CD4-positive, CD25-positive, alpha-beta regulatory T cell (primary cell): ENCODE results near the gene GABBR2. TPM values are rescaled to one million over a fixed set of nuclear protein-coding genes. Genes with fewer than 3 reads are reported as not detected.

Source experiments
- ATAC-seq, 2 donors: fragments of 150-1000 bp; cut with Tn5 transposase; one replicate each; pipeline ENCODE4 v1.10.0; 2021; ENCODE audit warnings: low read depth in 2 of 2, moderate number of reproducible peaks in 2 of 2, moderate library complexity in 1 of 2
- DNase-seq, 3 donors: peaks; one replicate each; pipeline versions ENCODE4 v3.0.0 to v3.0.0-alpha.2; 2012 to 2022; ENCODE audit warnings: mixed read lengths in 1 of 3
- H3K27ac ChIP-seq: one replicate; pipeline ENCODE4 v1.7.0; 2013; ENCODE audit warnings: mild to moderate bottlenecking, low read length; ENCODE audit not compliant: insufficient read depth, poor library complexity, severe bottlenecking
- H3K27me3 ChIP-seq: one replicate; pipeline ENCODE4 v1.7.0; 2013; ENCODE audit warnings: low read length; ENCODE audit not compliant: control insufficient read depth, insufficient read depth
- H3K36me3 ChIP-seq: one replicate; pipeline ENCODE4 v1.7.0; 2013; ENCODE audit warnings: mild to moderate bottlenecking, low read length, moderate library complexity; ENCODE audit not compliant: control insufficient read depth, insufficient read depth
- H3K4me1 ChIP-seq: 2 replicates; pipeline ENCODE4 v1.7.0; 2013; ENCODE audit warnings: mild to moderate bottlenecking, low read length; ENCODE audit not compliant: insufficient read depth, control insufficient read depth, poor library complexity, severe bottlenecking
- H3K4me3 ChIP-seq: one replicate; pipeline ENCODE4 v1.7.0; 2013; ENCODE audit warnings: low read depth, mild to moderate bottlenecking, low read length, moderate library complexity
- H3K9me3 ChIP-seq, 2 experiments: 1 replicate in 1 of 2; 2 replicates in 1 of 2; pipeline ENCODE4 v1.7.0; 2013; ENCODE audit warnings: low read length in 2 of 2, mild to moderate bottlenecking in 1 of 2, moderate library complexity in 1 of 2; ENCODE audit not compliant: control insufficient read depth in 2 of 2
- H3K27ac Mint-ChIP-seq, 3 donors: one replicate each; pipeline ENCODE4 v1.8.0; 2020 to 2022; ENCODE audit warnings: mild to moderate bottlenecking in 3 of 3, mixed read lengths in 3 of 3, moderate library complexity in 2 of 3
- H3K27me3 Mint-ChIP-seq: one replicate; pipeline ENCODE4 v1.8.0; 2022; ENCODE audit warnings: mild to moderate bottlenecking, mixed read lengths
- H3K36me3 Mint-ChIP-seq: one replicate; pipeline ENCODE4 v1.8.0; 2020; ENCODE audit warnings: mixed read lengths
- H3K4me1 Mint-ChIP-seq, 4 donors: one replicate each; pipeline ENCODE4 v1.8.0; 2020 to 2022; ENCODE audit warnings: mixed read lengths in 4 of 4, mild to moderate bottlenecking in 1 of 4
- H3K4me3 Mint-ChIP-seq, 4 donors: one replicate each; pipeline ENCODE4 v1.8.0; 2020 to 2022; ENCODE audit warnings: mild to moderate bottlenecking in 4 of 4, mixed read lengths in 4 of 4, moderate library complexity in 3 of 4
- H3K9me3 Mint-ChIP-seq, 7 donors: one replicate each; pipeline ENCODE4 v1.8.0; 2020 to 2022; ENCODE audit warnings: mixed read lengths in 7 of 7, mild to moderate bottlenecking in 3 of 7, moderate library complexity in 2 of 7
- polyA plus RNA-seq, 4 donors: library from polyadenylated mRNA; unstranded; fragments of 300-500 nt; fragmentation: Illumina TruSeq; gene quantifications; one replicate each; pipeline ENCODE4 v1.2.3, GENCODE V29; 2021
- total RNA-seq: library from RNA; stranded (reverse); gene quantifications from one replicate; pipeline ENCODE4 v1.2.3, GENCODE V29; 2022

GABBR2 gene
- total and polyA plus RNA-seq, 5 donors from 2014 or later = not detected

- DNase-seq (no peak), ATAC-seq (no peak)
- Mint-ChIP-seq H3K36me3 (no peaks in the 10 kb centered on the region), H3K9me3 (no peaks in the 10 kb centered on the region), H3K27ac (peak overlapping the region in 2 of 3 donors; percentile 15 to 21), H3K27me3 (peaks cover 14% of the 10 kb centered on the region), H3K4me1 (peaks cover 0 to 27% (median 0%) of the 10 kb centered on the region in 4 donors), H3K4me3 (no peak overlapping the region)
- Histone ChIP-seq H3K27me3 (peaks cover 6% of the 10 kb centered on the region), H3K4me1 (no peaks in the 10 kb centered on the region), H3K4me3 (no peak overlapping the region), H3K36me3 (no peaks in the 10 kb centered on the region), H3K27ac (no peak overlapping the region), H3K9me3 (no peaks in the 10 kb centered on the region)
These were observed 382.1 kb downstream of the GABBR2 start for GRCh38 chr9:98326459-98327248.

DNA sequence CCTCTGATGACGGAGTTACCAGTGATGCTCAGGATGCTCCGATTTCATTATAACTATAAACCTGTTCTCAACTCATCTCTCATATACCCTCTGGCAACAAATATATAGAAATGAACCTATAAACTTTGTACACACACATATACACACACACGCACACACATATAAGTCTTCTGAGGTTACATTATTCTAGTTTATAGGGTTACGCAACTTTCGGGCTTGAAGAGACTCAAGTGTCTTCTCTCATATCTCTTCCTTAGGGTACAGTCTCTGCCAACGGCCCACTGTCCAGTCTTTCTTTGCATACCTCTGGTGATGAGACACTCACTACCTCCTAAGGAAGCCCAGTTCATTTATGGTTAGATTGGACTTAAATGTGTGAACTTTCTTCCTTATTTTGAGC lies 383.9 kb downstream of the GABBR2 start:
- peaks cover 2% of the 10 kb centered on the region for H3K27me3 ChIP-seq
- peak overlapping the region in 2 of 3 donors; percentile 17 to 83 for H3K27ac Mint-ChIP-seq
- H3K4me1 Mint-ChIP-seq = peaks cover 0 to 29% (median 0%) of the 10 kb centered on the region in 4 donors
- H3K4me1 ChIP-seq = no peaks in the 10 kb centered on the region
- no peak overlapping the region for H3K4me3 ChIP-seq
- H3K9me3 Mint-ChIP-seq = no peaks in the 10 kb centered on the region
- ATAC-seq = no peak
- no peaks in the 10 kb centered on the region for H3K36me3 Mint-ChIP-seq
- peaks cover 9% of the 10 kb centered on the region for H3K27me3 Mint-ChIP-seq
- no peak for DNase-seq
- no peak overlapping the region for H3K4me3 Mint-ChIP-seq
- H3K27ac ChIP-seq = no peak overlapping the region
- H3K9me3 ChIP-seq = no peaks in the 10 kb centered on the region
- no peaks in the 10 kb centered on the region for H3K36me3 ChIP-seq

DNA sequence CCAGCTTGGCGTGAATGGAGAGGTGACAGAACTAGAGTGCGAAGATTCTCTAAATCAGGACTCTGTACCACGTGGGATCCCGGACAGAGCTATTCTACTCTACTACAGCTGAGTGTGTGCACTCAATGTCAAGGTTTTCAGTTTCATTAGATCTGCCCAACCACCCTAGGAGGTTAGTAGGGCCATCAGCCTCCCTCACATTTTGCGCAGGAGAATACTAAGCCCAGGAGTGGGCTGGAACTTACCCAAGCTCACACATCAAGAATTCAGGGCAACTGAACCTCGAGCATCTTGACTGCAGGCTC lies 385.0 kb downstream of the GABBR2 start:
- H3K36me3 ChIP-seq = no peaks in the 10 kb centered on the region
- no peak overlapping the region for H3K27ac ChIP-seq
- peaks cover 5% of the 10 kb centered on the region for H3K27me3 Mint-ChIP-seq
- no peaks in the 10 kb centered on the region for H3K4me1 ChIP-seq
- ATAC-seq = no peak
- no peaks in the 10 kb centered on the region for H3K36me3 Mint-ChIP-seq
- no peaks in the 10 kb centered on the region for H3K27me3 ChIP-seq
- no peak overlapping the region for H3K4me3 ChIP-seq
- H3K9me3 ChIP-seq = no peaks in the 10 kb centered on the region
- peaks cover 0 to 29% (median 0%) of the 10 kb centered on the region in 4 donors for H3K4me1 Mint-ChIP-seq
- DNase-seq = no peak
- peak overlapping the region in 1 of 4 donors; percentile 46 for H3K4me3 Mint-ChIP-seq
- H3K27ac Mint-ChIP-seq = peak overlapping the region in 1 of 3 donors; percentile 83
- H3K9me3 Mint-ChIP-seq = no peaks in the 10 kb centered on the region

DNA sequence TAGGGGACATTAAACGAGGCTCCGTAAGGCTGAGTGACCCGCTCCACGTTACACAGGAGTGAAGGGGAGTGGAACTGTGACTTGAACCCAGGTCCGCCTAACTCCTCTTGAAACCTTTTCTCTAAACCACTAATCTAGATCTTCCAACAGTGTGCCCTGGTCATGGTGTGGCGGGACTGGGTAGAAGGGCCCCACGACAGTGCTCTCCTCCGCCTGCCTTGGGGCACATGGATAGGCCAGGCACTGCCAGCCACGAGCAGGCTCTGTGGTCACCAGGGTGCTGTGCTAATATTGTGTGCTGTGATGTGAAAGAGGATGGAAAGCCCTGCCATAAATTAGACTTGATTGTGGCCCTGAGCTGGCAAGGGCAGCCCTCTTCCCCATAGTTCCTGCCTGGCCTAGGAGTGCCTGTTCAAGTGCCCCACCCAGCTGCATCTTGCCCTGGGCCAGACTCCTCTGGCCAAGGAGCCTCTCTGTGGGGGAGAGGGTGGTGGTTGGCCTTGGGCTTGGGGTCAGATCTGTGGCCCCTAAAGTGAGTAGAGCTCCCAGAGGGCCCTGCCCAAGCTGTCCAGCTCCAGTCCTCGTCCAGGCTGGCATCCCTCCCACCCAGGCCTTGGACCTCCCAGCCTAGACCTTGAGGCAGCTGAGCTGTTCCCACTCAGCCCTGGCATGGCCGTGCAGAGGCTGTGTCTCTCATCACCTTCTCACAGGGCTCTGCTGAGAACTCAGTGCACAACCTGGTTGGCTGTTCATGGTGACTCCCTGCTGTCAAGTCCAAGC lies 385.5 kb downstream of the GABBR2 start:
- H3K9me3 ChIP-seq = no peaks in the 10 kb centered on the region
- H3K27me3 Mint-ChIP-seq = peaks cover 5% of the 10 kb centered on the region
- no peaks in the 10 kb centered on the region for H3K36me3 ChIP-seq
- no peaks in the 10 kb centered on the region for H3K36me3 Mint-ChIP-seq
- H3K4me3 ChIP-seq = no peak overlapping the region
- H3K27me3 ChIP-seq = no peaks in the 10 kb centered on the region
- peak overlapping the region in 1 of 3 donors; percentile 63 for H3K27ac Mint-ChIP-seq
- H3K9me3 Mint-ChIP-seq = no peaks in the 10 kb centered on the region
- ATAC-seq (no peak), DNase-seq (no peak)
- H3K4me1 Mint-ChIP-seq = peaks cover 0 to 29% (median 0%) of the 10 kb centered on the region in 4 donors
- no peak overlapping the region for H3K27ac ChIP-seq
- H3K4me3 Mint-ChIP-seq = peak overlapping the region in 1 of 4 donors; percentile 51
- no peaks in the 10 kb centered on the region for H3K4me1 ChIP-seq

- Mint-ChIP-seq H3K27ac (peak overlapping the region in 1 of 3 donors; percentile 71), H3K9me3 (no peaks in the 10 kb centered on the region), H3K36me3 (no peaks in the 10 kb centered on the region), H3K4me1 (peaks cover 0 to 29% (median 0%) of the 10 kb centered on the region in 4 donors), H3K4me3 (no peak overlapping the region), H3K27me3 (peaks cover 5% of the 10 kb centered on the region)
- no peaks in the 10 kb centered on the region for H3K4me1 ChIP-seq
- no peaks in the 10 kb centered on the region for H3K9me3 ChIP-seq
- DNase-seq = no peak
- no peaks in the 10 kb centered on the region for H3K27me3 ChIP-seq
- H3K4me3 ChIP-seq = no peak overlapping the region
- no peak overlapping the region for H3K27ac ChIP-seq
- no peak for ATAC-seq
- no peaks in the 10 kb centered on the region for H3K36me3 ChIP-seq
These were observed 387.5 kb downstream of the GABBR2 start for GRCh38 chr9:98321269-98321668.

DNA sequence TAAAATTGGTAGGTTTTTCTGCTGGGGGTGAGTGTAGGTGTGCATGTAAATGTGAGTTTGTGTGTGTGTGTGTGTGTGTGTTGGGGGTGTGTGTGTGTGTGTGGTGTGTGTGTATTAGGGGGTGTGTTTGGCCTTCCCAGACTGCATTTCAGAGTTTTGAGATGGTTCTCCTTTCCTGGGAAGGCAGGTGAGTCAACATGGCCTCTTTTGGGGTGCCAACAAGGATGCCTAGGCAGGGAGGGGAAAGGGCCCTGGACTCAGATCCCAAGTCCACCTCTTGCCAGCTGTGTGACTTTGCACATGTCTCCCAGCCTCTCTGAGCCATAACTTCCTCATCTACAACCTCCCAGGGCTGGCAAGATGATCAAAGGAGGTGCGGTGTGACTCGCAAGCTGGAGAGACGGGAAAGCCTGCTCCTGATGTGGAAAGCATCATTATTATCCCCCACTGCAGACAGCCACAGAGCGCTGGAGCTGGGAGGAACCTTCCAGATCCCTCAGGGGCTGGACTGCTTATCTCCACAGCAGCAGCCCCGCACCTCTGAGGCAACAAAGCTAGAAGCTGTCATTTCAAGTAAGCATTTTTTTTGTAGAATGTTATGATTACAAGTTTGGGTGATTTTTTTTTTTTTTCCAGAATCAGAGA lies 389.8 kb downstream of the GABBR2 start:
- H3K9me3 ChIP-seq = no peaks in the 10 kb centered on the region
- no peak overlapping the region for H3K27ac Mint-ChIP-seq
- H3K27me3 ChIP-seq = no peaks in the 10 kb centered on the region
- H3K9me3 Mint-ChIP-seq = peaks cover 0 to 2% (median 0%) of the 10 kb centered on the region in 7 donors
- peaks cover 5% of the 10 kb centered on the region for H3K4me1 ChIP-seq
- H3K36me3 ChIP-seq = no peaks in the 10 kb centered on the region
- ATAC-seq = no peak
- no peak overlapping the region for H3K4me3 Mint-ChIP-seq
- H3K36me3 Mint-ChIP-seq = no peaks in the 10 kb centered on the region
- no peaks in the 10 kb centered on the region for H3K27me3 Mint-ChIP-seq
- H3K4me3 ChIP-seq = no peak overlapping the region
- DNase-seq = no peak
- H3K27ac ChIP-seq = no peak overlapping the region
- peaks cover 0 to 23% (median 0%) of the 10 kb centered on the region in 4 donors for H3K4me1 Mint-ChIP-seq

GRCh38 chr9:98318041-98318790 lies 390.5 kb downstream of the GABBR2 start:
- DNase-seq = no peak

More at GRCh38 chr9:98318041-98318790, 390.5 kb downstream of the GABBR2 start:
- no peaks in the 10 kb centered on the region for H3K36me3 ChIP-seq
- H3K27ac Mint-ChIP-seq = peak overlapping the region in 1 of 3 donors; percentile 33
- peaks cover 0 to 17% (median 0%) of the 10 kb centered on the region in 4 donors for H3K4me1 Mint-ChIP-seq
- no peaks in the 10 kb centered on the region for H3K27me3 Mint-ChIP-seq
- ATAC-seq = no peak
- peaks cover 5% of the 10 kb centered on the region for H3K4me1 ChIP-seq
- peak overlapping the region in 1 of 4 donors; percentile 52 for H3K4me3 Mint-ChIP-seq
- H3K36me3 Mint-ChIP-seq = no peaks in the 10 kb centered on the region
- H3K9me3 Mint-ChIP-seq = peaks cover 0 to 2% (median 0%) of the 10 kb centered on the region in 7 donors
- no peaks in the 10 kb centered on the region for H3K9me3 ChIP-seq
- H3K27me3 ChIP-seq = no peaks in the 10 kb centered on the region
- no peak overlapping the region for H3K4me3 ChIP-seq
- no peak overlapping the region for H3K27ac ChIP-seq
